PC-3 (cell line): ENCODE results near the gene RASAL1.

Experiments used
- EZH2 ChIP-seq: fragments of 300-600 bp; sonication (generic); IDR thresholded peaks from one replicate; pipeline ENCODE4 v1.6.1; 2017; ENCODE audit warnings: antibody characterized with exemption, mild to moderate bottlenecking, low read length; ENCODE audit not compliant: unreplicated experiment
- EZH2phosphoT487 ChIP-seq: fragments of 300-600 bp; sonication (generic); IDR thresholded peaks from 2 replicates; pipeline ENCODE4 v1.6.1; 2018; ENCODE audit warnings: mild to moderate bottlenecking, antibody characterized with exemption, low read length, borderline replicate concordance
- TF ChIP-seq, protein P1 (sequence below): fragments of 300-600 bp; sonication (generic); conservative IDR thresholded peaks from 2 replicates; pipeline ENCODE4 v1.5.1; 2017; ENCODE audit warnings: antibody characterized with exemption, low read depth, mild to moderate bottlenecking, low read length

DNA sequence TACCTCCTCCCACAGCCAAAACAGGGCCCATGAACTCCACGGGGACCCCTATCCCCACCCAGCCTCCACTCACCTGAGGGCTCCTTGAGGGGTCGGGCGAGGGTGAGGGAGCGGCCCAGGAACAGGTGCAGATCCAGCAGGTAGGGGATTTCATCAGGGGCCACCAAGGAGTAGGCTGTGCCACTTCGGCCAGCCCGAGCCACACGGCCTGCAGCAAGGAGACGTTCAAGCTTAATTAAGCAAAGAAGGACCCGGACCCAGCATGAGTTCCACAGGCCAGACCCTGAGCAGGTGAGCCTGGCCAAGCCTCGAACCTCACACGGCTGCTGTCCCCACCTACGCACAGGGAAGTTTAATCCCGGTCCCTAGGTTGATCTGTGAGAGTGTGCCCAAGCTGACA is 34.1 kb upstream of the RASAL1 start:
- TF ChIP-seq EZH2phosphoT487 (no peak), EZH2 (no peak)
- TF ChIP-seq, protein P1, sequence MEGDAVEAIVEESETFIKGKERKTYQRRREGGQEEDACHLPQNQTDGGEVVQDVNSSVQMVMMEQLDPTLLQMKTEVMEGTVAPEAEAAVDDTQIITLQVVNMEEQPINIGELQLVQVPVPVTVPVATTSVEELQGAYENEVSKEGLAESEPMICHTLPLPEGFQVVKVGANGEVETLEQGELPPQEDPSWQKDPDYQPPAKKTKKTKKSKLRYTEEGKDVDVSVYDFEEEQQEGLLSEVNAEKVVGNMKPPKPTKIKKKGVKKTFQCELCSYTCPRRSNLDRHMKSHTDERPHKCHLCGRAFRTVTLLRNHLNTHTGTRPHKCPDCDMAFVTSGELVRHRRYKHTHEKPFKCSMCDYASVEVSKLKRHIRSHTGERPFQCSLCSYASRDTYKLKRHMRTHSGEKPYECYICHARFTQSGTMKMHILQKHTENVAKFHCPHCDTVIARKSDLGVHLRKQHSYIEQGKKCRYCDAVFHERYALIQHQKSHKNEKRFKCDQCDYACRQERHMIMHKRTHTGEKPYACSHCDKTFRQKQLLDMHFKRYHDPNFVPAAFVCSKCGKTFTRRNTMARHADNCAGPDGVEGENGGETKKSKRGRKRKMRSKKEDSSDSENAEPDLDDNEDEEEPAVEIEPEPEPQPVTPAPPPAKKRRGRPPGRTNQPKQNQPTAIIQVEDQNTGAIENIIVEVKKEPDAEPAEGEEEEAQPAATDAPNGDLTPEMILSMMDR, result no peak
